ENCODE results near the gene MAB21L2.
"Not testable (repeated sequence)": the region's sequence is repeated elsewhere in the genome, so short reads cannot be mapped to it uniquely, and the experiment has no call there.

The MAB21L2 gene

DNA sequence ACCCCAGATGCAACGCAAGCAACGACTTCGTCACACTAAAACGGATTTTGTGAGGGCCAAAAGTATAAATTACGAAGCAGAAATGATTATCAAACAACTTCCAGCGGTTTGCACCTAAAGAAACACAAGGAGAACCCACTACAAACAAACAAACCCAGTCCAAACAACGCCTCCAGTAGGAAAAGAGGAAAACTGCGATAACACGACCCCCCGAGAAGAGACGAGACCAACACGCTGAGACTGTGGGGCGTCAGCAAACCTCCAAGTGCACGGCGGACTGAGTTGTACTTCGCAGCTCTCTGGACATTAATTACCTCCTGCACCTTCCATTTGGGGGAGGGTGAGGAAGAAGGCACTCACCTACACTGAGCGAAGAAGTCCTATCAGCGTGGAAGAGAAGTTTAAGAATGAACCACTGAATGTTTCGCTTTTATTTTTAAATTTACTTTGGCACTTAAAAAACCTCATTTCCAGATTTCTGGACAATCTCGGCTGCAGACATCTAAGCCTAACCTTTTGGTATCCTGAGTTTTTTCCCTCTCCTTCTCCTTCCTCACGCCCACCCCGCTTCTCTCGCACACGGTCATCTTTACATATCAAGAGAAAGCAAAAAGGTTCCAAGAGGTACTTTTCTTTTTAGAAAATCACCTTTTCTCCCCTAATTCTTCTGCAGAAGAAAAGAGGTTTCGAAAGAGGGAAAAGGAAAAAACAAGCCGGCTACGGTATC lies at the start of gene MAB21L2:
MAB21L2 (plus strand) TSS at position 6 of the 727 bp plus-strand sequence. CDS start 879 bp downstream, outside the sequence.
- no peak for DNase-seq

DNA sequence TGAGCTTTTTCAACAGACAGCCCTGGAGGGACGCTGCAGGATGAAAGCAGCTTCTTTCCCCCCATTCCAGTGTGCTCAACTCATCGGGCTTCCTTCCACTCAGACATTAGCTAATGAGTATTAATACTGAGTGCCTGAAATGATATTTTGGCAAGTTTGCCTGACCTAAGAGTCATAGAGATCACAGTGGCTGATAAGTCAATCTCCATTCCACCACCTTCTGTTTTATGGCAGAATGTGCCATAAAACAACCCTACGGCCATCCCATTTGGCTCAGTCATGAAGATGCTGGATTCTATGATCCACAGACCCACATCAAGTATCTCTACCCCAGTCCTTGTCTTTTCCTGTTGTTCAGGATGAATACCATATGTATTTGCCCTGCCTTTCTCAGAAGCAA lies 48.3 kb upstream of the MAB21L2 start:
- no peak for DNase-seq

DNA sequence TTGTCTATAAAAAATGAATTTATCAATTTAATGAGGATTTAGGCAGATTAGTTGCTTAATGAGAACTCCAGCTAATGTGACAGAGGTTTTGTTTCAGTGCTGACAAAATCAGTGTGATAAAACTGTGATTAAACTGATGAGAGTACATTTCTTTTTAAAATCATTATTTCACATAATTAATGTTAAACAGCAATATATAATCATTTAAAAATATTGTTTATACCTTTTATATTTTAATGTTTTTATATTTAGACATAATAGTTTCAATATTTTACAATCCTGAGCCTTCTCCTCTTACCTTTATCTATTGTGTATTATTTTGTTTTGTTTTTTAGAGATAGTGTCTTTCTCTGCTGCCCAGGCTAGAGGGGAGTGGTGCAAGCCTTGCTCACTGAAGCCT lies 47.1 kb upstream of the MAB21L2 start:
- DNase-seq: no peak

DNA sequence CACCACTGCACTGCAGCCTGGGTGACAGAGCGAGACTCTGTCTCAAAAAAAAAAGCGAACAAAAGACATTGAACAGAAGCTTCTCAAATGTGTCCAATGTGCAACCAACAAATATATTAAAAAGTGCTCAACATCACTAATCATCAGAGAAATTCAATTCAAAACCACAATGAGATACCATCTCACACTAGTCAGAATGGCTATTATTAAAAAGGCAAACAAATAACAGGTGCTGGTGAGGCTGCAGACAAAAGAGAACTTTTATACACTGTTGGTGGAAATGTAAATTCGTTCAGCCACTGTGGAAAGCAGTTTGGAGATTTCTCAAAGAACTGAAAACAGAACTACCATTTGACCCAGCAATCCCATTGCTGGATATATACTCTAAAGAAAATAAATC lies 44.0 kb upstream of the MAB21L2 start:
- DNase-seq: not testable (repeated sequence)

DNA sequence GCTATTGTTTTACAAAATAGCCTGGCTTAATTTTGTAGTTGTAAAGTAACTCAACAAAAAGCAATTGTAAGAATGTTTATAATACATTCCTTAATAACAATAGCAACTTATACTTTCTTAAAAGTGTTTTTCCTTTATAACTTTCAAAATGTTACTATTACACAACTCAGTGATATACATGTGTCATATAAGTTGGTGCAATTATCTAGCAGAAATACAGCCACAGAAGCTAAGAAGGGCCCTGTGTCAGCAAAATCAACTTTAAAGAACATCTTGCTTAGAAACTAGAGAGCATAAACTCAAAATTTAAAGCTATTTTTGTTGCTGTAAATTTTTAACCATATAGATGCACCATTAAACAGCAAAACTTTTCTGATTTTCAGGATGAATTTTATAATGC lies 41.4 kb upstream of the MAB21L2 start:
- no peak for DNase-seq

DNA sequence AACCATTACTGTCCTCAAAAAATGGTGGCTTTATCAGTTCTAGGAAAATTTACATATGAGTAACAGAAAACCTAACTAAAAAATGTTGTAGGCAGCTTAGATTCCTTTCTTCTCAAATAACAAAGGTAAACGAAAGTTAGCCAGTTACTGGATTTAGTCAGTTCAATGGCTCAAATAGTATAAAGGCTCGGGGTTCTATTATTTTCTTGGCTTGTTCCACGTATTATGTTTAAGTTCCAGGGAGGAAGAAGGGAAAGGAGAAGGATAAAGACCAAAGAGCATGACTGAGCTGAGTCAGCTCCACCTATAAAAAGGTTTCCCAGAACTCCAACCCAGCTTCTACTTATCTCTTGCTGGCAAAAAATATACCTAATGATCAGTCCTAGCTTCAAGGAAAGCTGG lies 41.0 kb upstream of the MAB21L2 start:
- DNase-seq: no peak

DNA sequence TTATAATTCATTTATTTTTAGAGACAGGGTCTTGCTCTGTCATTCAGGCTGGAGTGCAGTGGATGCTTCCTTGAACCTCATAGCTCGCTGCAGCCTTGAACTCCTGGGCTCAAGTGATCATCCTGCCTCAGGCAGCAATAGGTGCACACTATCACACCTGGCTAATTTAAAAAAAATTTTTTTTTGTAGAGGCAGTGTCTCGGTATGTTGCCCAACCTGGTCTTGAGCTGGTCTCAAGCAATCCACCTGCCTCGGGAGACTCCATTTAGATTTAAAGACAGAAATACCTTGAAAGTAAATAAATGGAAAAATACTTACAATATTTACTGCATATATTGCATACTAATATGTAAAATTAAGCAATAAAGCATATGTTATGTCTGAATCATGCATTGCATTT lies 40.3 kb upstream of the MAB21L2 start:
- DNase-seq: no peak

DNA sequence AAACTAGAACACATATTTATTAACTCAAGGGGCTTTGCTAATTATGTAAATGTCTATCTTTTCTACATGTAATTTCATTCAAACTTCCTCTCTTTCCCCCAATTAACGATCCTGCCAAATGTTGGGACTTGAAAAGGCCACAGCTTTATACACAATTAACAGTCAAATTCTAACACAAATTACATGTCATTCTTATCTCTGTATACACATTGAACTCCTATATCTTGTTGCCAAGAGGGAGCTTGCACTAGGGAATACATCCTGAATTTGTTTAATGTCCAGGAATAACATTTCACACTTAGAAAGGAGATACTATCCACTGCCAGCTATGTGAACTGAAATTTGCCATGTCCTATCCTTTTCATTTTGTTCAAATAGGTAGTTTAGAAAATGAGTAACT lies 38.9 kb upstream of the MAB21L2 start:
- DNase-seq: no peak

DNA sequence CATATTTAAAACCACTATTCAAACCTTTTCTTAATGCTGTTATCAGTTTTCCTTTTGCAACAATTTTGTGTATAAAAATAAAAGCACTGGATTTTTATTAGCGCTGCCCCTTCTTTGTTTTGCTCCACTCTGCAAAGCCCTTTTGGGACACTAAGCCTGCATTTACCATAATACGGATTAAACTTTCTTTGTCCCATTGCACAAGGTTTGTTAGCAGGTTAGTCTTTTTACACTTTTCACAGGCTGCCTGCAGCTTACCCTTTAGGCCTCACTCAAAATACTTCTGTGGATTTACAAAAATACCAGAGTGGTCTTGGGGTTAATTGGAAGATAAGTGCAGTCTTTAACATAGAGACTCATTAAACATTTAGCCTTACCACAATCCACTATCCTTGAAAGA lies 35.7 kb upstream of the MAB21L2 start:
- DNase-seq: no peak

DNA sequence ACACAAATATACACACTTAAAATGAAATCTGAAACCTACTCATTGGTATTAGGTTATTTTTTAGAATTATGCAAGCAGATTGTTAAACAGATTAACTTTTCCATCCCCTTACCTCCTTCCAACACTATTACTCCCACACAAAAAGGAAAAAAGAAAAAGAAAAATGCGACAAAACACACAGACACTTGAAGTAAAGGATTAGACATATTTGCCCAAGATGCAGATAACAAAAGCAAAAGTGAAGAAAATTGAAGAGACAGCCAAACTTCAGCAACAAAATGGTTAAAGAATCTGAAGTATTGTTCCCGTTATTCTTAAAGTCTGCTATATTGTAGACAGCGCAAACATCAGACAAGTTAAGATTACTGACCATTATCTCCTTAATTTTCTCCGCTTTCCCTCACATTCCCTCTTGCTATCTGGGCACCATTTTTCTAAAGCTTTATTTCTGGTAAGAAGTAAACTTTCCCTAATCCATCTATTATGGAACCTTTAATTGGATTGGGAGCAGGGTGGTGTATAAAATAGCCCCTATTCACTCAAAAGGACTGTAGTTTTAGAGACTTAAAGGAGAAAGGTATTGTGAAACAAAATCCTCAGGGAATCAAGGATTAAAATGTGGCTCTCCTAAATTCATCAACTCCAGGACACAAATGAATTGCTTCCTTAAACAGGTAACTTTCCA lies 34.7 kb upstream of the MAB21L2 start:
- no peak for DNase-seq

DNA sequence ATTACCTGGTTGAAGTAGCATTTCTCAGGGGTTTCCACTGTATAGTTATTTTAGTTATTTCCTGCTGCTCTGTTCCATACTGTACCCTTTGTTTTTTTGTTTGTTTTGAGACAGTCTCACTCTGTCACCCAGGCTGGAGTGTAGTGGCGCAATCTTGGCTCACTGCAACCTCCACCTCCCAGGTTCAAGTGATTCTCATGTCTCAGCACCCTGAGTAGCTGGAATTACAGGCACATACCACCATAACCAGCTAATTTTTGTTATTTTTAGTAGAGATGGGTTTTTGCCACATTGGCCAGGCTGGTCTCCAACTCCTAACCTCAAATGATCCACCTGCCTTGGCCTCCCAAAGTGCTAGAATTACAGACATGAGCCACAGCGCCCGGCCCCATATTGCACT lies 24.1 kb upstream of the MAB21L2 start:
- DNase-seq: not testable (repeated sequence)

DNA sequence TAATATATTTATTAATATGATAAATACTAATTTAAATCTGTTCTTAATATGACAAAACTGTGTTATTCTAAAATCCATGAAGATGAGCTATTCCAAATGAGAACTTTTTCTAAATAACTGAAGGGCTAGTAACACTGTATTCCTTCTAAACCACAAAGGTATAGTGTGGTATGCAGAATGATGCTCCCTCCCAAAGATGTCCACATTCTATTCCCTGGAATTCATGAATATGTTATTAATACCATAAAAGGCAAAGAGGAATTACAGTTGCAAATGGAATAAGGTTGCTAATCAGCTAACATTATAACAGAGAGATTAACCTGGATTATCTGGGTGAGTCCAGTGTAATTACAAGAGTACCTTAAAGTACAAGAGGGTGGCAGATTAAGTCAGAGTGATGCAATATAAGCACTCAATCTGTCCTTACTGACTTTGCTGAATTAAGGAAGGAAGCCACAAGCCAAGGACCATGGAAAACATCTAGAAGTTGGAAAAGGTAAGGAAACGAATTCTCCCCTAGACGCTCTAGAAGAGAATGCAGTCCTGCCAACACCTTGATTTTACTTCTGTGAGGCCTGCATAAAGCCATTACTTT lies 20.7 kb upstream of the MAB21L2 start:
- no peak for DNase-seq

DNA sequence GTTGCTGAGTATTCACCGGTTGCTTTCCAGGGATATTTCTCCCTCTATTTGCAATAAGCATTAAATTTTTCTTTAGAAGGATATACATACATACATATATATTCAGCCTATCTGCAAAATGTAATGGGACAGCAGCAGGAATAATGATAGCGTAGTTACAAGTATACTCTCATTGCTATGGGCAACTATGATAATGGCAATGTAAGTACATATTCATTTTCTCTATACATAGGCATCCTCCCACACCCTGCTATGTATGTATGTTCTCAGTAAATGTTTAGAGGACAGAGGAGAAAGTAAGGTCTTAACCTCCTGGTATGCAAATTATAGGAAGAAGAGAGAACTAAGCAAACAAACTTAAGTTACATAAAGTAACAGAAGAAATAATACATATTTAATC lies 19.7 kb upstream of the MAB21L2 start:
- no peak for DNase-seq

DNA sequence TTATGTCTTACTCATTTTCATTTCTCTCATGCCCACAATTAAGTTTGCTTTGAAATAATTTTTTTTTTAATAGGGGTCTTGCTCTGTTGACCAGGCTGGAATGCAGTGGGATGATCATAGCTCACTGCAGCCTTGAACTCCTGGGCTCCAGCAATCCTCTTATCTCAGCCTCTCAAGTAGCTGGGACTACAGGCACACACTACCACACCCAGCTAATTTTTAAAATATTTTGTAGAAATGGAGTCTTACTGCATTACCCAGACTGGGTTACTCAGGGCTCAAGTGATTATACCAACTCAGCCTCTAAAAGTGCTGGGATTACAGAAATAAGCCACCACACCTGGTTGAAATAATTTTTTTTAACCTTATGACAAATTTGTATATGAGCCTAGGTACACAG lies 19.2 kb upstream of the MAB21L2 start:
- DNase-seq: no peak

DNA sequence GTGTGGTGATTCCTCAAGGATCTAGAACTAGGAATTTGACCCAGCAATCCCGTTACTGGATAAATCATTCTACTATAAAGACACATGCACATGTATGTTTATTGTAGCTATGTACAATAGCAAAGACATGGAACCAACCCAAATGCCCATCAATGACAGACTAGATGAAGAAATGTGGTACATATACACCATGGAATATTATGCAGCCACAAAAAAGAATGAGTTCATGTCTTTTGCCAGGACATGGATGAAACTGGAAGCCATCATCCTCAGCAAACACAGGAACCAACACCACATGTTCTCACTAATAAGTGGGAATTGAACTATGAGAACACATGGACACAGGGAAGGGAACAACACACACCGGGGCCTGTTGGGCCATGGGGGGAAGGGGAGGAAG lies 17.0 kb upstream of the MAB21L2 start:
- DNase-seq: not testable (repeated sequence)

DNA sequence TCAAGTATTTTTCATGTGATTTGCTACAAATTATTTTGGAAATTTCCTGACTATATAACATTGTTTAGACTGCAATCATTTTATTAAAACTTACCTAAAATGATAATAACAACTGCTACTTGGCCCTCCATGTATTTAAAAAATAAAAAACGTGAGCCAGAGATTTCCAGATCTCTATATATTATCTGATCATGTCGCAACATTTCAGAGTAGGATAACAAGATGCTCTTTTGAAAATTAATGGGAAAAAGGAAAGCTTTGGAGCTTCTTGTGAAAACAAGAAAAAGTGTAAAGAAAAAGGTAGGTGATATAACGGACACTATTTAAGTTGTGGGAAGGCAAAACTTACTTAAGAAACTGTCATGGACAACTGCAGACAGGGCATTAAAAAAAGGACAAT lies 14.9 kb upstream of the MAB21L2 start:
- DNase-seq: no peak

DNA sequence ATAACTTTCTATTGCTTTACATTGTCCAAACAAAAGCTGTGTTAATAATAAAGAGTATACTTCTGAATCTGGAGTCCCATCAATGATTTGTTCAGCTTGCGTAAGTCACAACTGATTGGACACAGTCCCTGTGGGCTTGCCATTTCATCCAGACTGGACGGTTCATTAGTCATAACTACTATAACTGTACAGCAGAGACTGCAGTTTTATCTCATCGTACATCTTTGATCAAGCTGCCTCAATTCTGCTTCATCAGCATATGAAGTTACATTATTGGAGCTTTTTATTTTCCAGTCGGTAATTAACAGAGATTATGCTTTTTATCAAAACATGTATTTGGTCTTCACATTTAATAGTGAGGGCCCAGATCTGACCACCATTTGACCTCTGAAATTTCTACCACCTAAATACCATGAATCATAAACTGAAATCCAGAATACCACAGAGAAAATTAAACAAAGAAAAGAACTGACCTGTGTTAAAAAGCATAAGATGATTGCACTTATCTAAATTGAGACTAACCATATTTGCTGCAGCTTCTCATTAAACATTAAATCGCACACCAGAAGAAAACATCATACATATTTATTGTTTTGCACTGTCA lies 12.5 kb upstream of the MAB21L2 start:
- DNase-seq: no peak

DNA sequence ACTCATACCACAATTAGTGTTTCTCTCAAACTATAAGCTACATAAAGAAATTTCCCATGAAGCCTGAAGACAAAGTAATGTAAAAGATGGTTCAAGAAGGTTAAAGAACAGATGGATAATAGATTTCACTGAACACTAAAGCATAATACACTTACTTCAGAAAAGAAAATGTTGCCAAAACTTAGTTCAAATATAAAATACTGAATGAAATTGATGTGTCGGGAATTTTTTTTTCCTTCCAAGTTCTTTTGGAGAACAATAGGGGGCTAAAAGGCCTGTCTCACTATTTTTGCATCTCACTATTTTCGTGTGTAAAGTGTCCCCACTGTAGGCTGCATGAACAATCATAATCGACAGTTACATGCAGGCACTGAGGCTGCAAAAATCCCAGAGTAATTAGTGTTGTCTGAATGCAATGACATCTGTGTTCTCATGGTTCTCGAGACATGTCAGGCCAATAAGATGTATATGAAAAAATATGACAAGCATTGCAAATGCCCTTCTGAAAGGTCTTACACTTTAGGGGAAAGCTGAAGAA lies 11.9 kb upstream of the MAB21L2 start:
- DNase-seq: no peak

DNA sequence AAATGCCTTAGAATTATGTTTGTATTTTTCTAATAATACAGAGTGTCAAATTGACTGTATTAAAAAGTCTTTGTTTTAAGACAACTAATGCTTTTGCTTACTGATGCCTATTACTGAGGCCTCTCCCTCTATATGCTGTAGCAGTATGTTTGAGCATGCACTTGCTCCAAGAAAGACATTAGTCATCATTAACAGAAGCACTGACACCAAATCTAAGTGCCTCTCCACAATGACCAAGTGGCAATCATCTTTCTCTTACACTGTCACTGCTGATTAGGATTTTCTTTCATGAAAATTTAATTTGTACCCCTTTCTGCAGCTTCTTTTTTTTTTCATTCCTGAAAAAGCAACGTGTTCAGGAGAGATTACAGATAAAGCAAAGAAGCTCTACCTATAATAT lies 11.1 kb upstream of the MAB21L2 start:
- DNase-seq: no peak

DNA sequence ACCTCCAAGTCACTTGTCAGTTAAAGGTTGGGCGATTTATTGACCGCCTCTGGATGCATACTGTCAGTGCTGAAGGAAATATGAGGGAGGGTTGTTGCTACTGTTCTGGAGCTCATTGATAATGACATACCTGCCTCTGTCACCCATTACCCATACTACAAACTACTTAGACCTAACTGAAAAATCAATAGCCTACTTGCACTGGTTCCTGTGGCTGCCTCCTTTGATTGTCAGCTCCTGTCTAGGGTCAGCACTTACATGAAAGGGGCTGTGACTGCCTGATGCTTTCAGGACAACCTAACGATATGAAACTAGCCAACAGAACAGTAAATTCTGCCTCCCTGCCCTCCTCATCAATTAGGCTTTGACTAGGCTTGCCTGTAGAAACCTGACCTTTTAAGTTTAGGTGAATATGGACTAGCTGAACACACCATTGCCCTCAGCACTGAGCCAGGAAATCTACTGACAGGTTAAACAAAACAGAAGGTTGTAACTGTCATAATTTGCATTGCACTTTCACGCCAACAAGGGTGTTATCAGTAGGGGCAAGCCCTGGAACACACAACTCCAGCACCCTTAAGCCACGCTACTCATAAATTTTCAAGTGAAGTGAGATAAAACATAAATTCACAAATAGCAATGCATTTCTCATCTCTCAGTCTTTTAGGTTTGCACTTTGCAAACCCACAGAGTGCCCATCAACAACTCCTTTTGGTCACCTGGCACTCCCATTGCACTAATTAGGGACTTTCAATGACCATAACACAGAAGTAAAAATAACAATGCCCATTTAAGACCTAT lies 9.0 kb upstream of the MAB21L2 start:
- DNase-seq: no peak

DNA sequence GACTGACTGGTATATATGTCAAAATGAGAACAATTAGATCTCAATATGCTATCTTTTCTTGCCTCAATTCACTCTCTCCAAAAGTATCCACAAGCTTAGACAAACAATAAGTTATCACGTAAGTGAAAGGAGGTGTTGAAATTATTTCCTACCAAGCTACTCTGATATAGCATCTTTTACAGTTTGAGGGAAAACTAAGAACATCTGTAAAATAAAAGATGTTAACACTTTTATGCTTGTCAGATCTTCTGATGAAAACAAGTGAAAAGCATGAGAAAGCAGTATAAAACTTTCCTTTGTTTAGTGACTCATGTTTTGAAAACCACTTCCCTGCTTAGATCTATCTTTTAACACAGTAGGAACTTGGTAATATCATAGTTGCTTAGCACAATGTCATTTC lies 8.4 kb upstream of the MAB21L2 start:
- DNase-seq: no peak

DNA sequence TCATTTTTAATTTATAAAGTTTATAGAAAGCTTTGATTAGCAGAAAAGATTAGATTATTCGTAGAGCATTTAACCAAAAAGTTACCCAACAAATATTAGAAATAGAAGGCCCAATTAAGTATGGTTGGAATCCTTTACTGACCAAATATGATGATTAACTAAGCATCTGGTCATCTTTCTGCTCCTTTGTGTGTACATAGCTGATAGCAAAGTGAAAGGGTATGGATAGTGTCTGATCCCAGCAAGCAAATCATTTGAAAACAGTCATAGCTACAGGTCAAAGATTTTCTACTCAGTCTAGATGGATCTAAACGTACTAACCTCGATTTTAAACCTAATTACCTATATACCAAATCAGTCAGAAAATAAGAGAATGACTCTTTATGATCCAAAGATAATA lies 7.3 kb upstream of the MAB21L2 start:
- no peak for DNase-seq

DNA sequence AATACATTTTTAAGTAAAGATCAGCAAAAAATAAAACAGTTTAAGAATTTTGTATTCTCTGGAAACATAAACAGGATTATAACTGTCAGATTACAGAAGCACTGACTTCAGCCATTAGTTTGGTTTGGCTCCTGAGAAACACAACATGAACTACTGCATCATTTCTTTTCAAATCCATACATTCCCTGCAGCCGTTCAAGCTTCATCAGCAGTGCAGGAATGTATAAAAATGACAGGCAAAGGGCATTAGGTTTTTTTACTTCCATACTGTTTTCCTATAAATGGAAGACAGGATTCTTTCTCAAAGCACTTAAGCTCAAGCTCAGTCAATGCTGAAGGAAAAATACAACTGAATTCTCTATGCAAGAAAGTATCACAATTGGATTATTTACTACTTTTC lies 4.2 kb upstream of the MAB21L2 start:
- no peak for DNase-seq

Data from NCI-H345 (cell line).